HL-60 (cell line): ENCODE data around the gene ANO7.

Source experiments
- DNase-seq, 2 experiments: peaks; one replicate each; pipeline ENCODE4 v3.0.0-alpha.2; 2010 to 2020; ENCODE audit warnings: low read depth in 1 of 2, low spot score in 1 of 2
- H3K27ac ChIP-seq: fragments of 250-450 bp; sonication (Bioruptor Pico); replicated peaks from 2 replicates; pipeline ENCODE4 v1.5.1; 2020; ENCODE audit warnings: mild to moderate bottlenecking, moderate library complexity
- H3K27me3 ChIP-seq: fragments of 250-450 bp; sonication (Bioruptor Pico); 2 replicates; pipeline ENCODE4 v1.5.1; 2021; ENCODE audit warnings: mild to moderate bottlenecking, moderate library complexity; ENCODE audit not compliant: insufficient read depth, poor library complexity, severe bottlenecking
- H3K4me3 ChIP-seq: replicated peaks from 2 replicates; pipeline ENCODE4 v1.5.1; 2011; ENCODE audit warnings: mild to moderate bottlenecking, control low read depth, low read length; ENCODE audit not compliant: insufficient read depth
- CTCF ChIP-seq: IDR thresholded peaks from one replicate; pipeline ENCODE4 v1.5.1; 2011; ENCODE audit warnings: low read length, control low read depth, inconsistent platforms; ENCODE audit not compliant: insufficient read depth
- GABPA ChIP-seq: IDR thresholded peaks from 2 replicates; pipeline ENCODE4 v1.6.1; 2012; ENCODE audit warnings: low read depth
- POLR2AphosphoS5 ChIP-seq: IDR thresholded peaks from 2 replicates; pipeline ENCODE4 v1.6.1; 2012; ENCODE audit warnings: low read depth
- REST ChIP-seq: IDR thresholded peaks from 2 replicates; pipeline ENCODE4 v1.6.1; 2012; ENCODE audit warnings: low read depth; ENCODE audit not compliant: insufficient replicate concordance
- SPI1 ChIP-seq: IDR thresholded peaks from 2 replicates; pipeline ENCODE4 v1.6.1; 2012; ENCODE audit warnings: low read depth, mild to moderate bottlenecking, borderline replicate concordance

The ANO7 gene

GRCh38 chr2:241239552-241240202 is 51.2 kb downstream of the ANO7 start:
- Histone ChIP-seq H3K27me3 (no peaks in the 10 kb centered on the region), H3K4me3 (no peak overlapping the region), H3K27ac (no peak overlapping the region)
- DNase-seq: no peak
- TF ChIP-seq CTCF (no peak), GABPA (no peak), SPI1 (no peak), REST (no peak), POLR2AphosphoS5 (no peak)

GRCh38 chr2:241240320-241241004 is 52.0 kb downstream of the ANO7 start:
- H3K27me3 ChIP-seq: no peaks in the 10 kb centered on the region
- TF ChIP-seq CTCF (no peak), GABPA (no peak), POLR2AphosphoS5 (no peak), REST (no peak), SPI1 (no peak)
- no peak overlapping the region for H3K4me3 ChIP-seq
- H3K27ac ChIP-seq: no peak overlapping the region
- no peak for DNase-seq

- no peak for DNase-seq
- Histone ChIP-seq H3K27me3 (no peaks in the 10 kb centered on the region), H3K27ac (no peak overlapping the region), H3K4me3 (no peak overlapping the region)
- TF ChIP-seq SPI1: no peak
- no peak for TF ChIP-seq REST
- no peak for TF ChIP-seq CTCF
- TF ChIP-seq POLR2AphosphoS5: no peak
- TF ChIP-seq GABPA: no peak
These were observed 53.2 kb downstream of the ANO7 start for GRCh38 chr2:241241669-241242068.
